ENCODE data around the gene DLX2.
"Not testable (repeated sequence)": the region's sequence is repeated elsewhere in the genome, so short reads cannot be mapped to it uniquely, and the experiment has no call there.

GRCh38 chr2:172067905-172068304 lies 34.8 kb downstream of the DLX2 start:
- not testable (repeated sequence) for TF ChIP-seq CTCF, POLR2A (IDR thresholded peaks at IDR 0.05)
